Measurements from ENCODE around the gene SLC22A1. TPM values are rescaled to one million over a fixed set of nuclear protein-coding genes. Genes with fewer than 3 reads are reported as not detected.
"Not testable (repeated sequence)": the region's sequence is repeated elsewhere in the genome, so short reads cannot be mapped to it uniquely, and the experiment has no call there.

Gene SLC22A1
- total and polyA plus RNA-seq, 11 donors, result 0.10 to 1.4 (median 0.32) TPM; not detected in 4

- H3K4me3 ChIP-seq, result no peak overlapping the region
- 85 to 96% (median 92%) methylated on average over 5 of the region's 5 CpGs for WGBS, 4 donors
- no peaks in the 10 kb centered on the region for H3K4me1 ChIP-seq
- DNase-seq, result no peak
- H3K27me3 ChIP-seq, result no peaks in the 10 kb centered on the region
- H3K27ac ChIP-seq, result no peak overlapping the region
- intact Hi-C loops (cut with DNase I), result no loop called here
- no peak for ATAC-seq
- peaks cover 0 to 3% (median 0%) of the 10 kb centered on the region in 9 donors for H3K36me3 ChIP-seq
- TF ChIP-seq POLR2A (IDR thresholded peaks at IDR 0.05), result no peak
- TF ChIP-seq CTCF (IDR thresholded peaks at IDR 0.05), result no peak
- H3K9me3 ChIP-seq, result peaks cover 0 to 4% (median 0%) of the 10 kb centered on the region in 12 donors
These were observed 1.1 kb downstream of the SLC22A1 start for GRCh38 chr6:160122744-160123143.

- H3K27ac ChIP-seq, result no peak overlapping the region
- H3K36me3 ChIP-seq, result peaks cover 0 to 3% (median 0%) of the 10 kb centered on the region in 9 donors
- TF ChIP-seq CTCF (IDR thresholded peaks at IDR 0.05), result no peak
- no peaks in the 10 kb centered on the region for H3K9me3 ChIP-seq
- DNase-seq (no peak), ATAC-seq (no peak)
- H3K4me3 ChIP-seq, result no peak overlapping the region
- intact Hi-C loops (cut with DNase I), result no loop called here
- no peaks in the 10 kb centered on the region for H3K4me1 ChIP-seq
- no peaks in the 10 kb centered on the region for H3K27me3 ChIP-seq
- 89 to 97% (median 95%) methylated on average over 2 of the region's 2 CpGs for WGBS, 4 donors
These were observed 2.4 kb downstream of the SLC22A1 start for GRCh38 chr6:160124007-160124406.

DNA sequence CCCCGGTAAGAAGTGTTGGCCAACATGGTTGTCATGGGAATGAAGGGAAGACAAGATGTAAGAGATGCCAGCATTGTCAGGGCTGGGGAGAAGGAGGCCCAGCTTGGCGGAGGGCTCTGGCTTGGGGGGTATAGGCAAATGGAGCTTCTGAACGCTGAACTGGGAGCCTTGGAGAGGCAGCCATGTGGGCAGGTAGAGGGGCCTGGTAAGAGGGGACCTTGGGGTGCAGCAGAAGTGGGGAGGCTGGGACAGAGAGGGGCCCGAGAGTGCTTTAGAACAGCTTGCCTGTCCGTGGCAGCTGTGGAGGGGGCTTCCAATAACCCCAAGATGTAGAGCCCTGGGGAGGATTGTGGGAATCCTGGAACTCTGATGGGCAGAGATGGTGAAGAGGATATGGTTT lies 3.0 kb downstream of the SLC22A1 start:
- ATAC-seq (no peak), DNase-seq (no peak)
- Histone ChIP-seq H3K9me3 (no peaks in the 10 kb centered on the region), H3K4me1 (no peaks in the 10 kb centered on the region), H3K27me3 (no peaks in the 10 kb centered on the region), H3K27ac (no peak overlapping the region), H3K4me3 (no peak overlapping the region), H3K36me3 (peaks cover 0 to 3% (median 0%) of the 10 kb centered on the region in 9 donors)
- intact Hi-C loops (cut with DNase I), result no loop called here
- WGBS, 4 donors, result 91 to 96% (median 94%) methylated on average over 5 of the region's 5 CpGs
- TF ChIP-seq POLR2A (IDR thresholded peaks at IDR 0.05) (no peak), CTCF (IDR thresholded peaks at IDR 0.05) (no peak)

GRCh38 chr6:160125105-160125504 lies 3.5 kb downstream of the SLC22A1 start:
- WGBS, 4 donors, result 89 to 94% (median 90%) methylated on average over 5 of the region's 5 CpGs
- ATAC-seq; H3K36me3 ChIP-seq; H3K9me3 ChIP-seq; DNase-seq; H3K27me3 ChIP-seq; intact Hi-C loops (cut with DNase I); H3K4me3 ChIP-seq; H3K27ac ChIP-seq; H3K4me1 ChIP-seq: not testable (repeated sequence)
